Activated naive CD4-positive, alpha-beta T cell treated with anti-CD3 and anti-CD28 coated beads, Interleukin-2, amount 50 U/mL, for 24 hours (primary cell): ENCODE measurements around the gene TMEM117.
"Not testable (repeated sequence)": the region's sequence is repeated elsewhere in the genome, so short reads cannot be mapped to it uniquely, and the experiment has no call there.

Experiments
- H3K27ac Mint-ChIP-seq: one replicate; pipeline ENCODE4 v1.8.0; 2021; ENCODE audit warnings: mild to moderate bottlenecking, mixed read lengths
- H3K27me3 Mint-ChIP-seq: one replicate; pipeline ENCODE4 v1.8.0; 2021; ENCODE audit warnings: mixed read lengths
- H3K36me3 Mint-ChIP-seq: one replicate; pipeline ENCODE4 v1.8.0; 2021; ENCODE audit warnings: mixed read lengths
- H3K4me1 Mint-ChIP-seq: one replicate; pipeline ENCODE4 v1.8.0; 2021; ENCODE audit warnings: mixed read lengths
- H3K4me3 Mint-ChIP-seq: one replicate; pipeline ENCODE4 v1.8.0; 2021; ENCODE audit warnings: mild to moderate bottlenecking, mixed read lengths
- H3K9me3 Mint-ChIP-seq: one replicate; pipeline ENCODE4 v1.8.0; 2021; ENCODE audit warnings: mixed read lengths

TMEM117 gene

GRCh38 chr12:44247588-44247987, 411.7 kb downstream of the TMEM117 start:
- Mint-ChIP-seq H3K36me3 (peaks cover 12% of the 10 kb centered on the region), H3K27me3 (no peaks in the 10 kb centered on the region), H3K27ac (no peak overlapping the region), H3K4me3 (no peak overlapping the region), H3K4me1 (no peaks in the 10 kb centered on the region), H3K9me3 (no peaks in the 10 kb centered on the region)

GRCh38 chr12:44248436-44248835, 412.6 kb downstream of the TMEM117 start:
- Mint-ChIP-seq H3K36me3 (peaks cover 10% of the 10 kb centered on the region), H3K27ac (no peak overlapping the region), H3K4me1 (no peaks in the 10 kb centered on the region), H3K27me3 (no peaks in the 10 kb centered on the region), H3K4me3 (no peak overlapping the region), H3K9me3 (no peaks in the 10 kb centered on the region)

GRCh38 chr12:44250440-44250839, 414.6 kb downstream of the TMEM117 start:
- H3K36me3 Mint-ChIP-seq, H3K27ac Mint-ChIP-seq, H3K9me3 Mint-ChIP-seq, H3K27me3 Mint-ChIP-seq, H3K4me3 Mint-ChIP-seq, H3K4me1 Mint-ChIP-seq: not testable (repeated sequence)

GRCh38 chr12:44253338-44253856, 417.5 kb downstream of the TMEM117 start:
- Mint-ChIP-seq H3K27ac (no peak overlapping the region), H3K9me3 (no peaks in the 10 kb centered on the region), H3K4me1 (no peaks in the 10 kb centered on the region), H3K27me3 (no peaks in the 10 kb centered on the region), H3K36me3 (peaks cover 6% of the 10 kb centered on the region), H3K4me3 (no peak overlapping the region)

GRCh38 chr12:44258246-44258645, 422.4 kb downstream of the TMEM117 start:
- no peak overlapping the region for H3K4me3 Mint-ChIP-seq
- no peaks in the 10 kb centered on the region for H3K4me1 Mint-ChIP-seq
- no peaks in the 10 kb centered on the region for H3K9me3 Mint-ChIP-seq
- H3K27ac Mint-ChIP-seq, result no peak overlapping the region
- no peaks in the 10 kb centered on the region for H3K36me3 Mint-ChIP-seq
- H3K27me3 Mint-ChIP-seq, result no peaks in the 10 kb centered on the region

- Mint-ChIP-seq H3K27ac (no peak overlapping the region), H3K4me1 (no peaks in the 10 kb centered on the region), H3K9me3 (no peaks in the 10 kb centered on the region), H3K36me3 (no peaks in the 10 kb centered on the region), H3K27me3 (no peaks in the 10 kb centered on the region), H3K4me3 (no peak overlapping the region)
Measured at GRCh38 chr12:44259890-44260289, 424.0 kb downstream of the TMEM117 start.

- Mint-ChIP-seq H3K36me3 (no peaks in the 10 kb centered on the region), H3K4me1 (no peaks in the 10 kb centered on the region), H3K27ac (no peak overlapping the region), H3K27me3 (no peaks in the 10 kb centered on the region), H3K4me3 (no peak overlapping the region), H3K9me3 (no peaks in the 10 kb centered on the region)
Measured at GRCh38 chr12:44260581-44260980, 424.7 kb downstream of the TMEM117 start.

- Mint-ChIP-seq H3K36me3 (peaks cover 4% of the 10 kb centered on the region), H3K27me3 (no peaks in the 10 kb centered on the region), H3K4me3 (no peak overlapping the region), H3K9me3 (no peaks in the 10 kb centered on the region), H3K27ac (no peak overlapping the region), H3K4me1 (peaks cover 18% of the 10 kb centered on the region)
Measured at GRCh38 chr12:44285321-44285960, 449.6 kb downstream of the TMEM117 start.

- H3K36me3 Mint-ChIP-seq, result peaks cover 6% of the 10 kb centered on the region
- peak overlapping the region; percentile 52 for H3K27ac Mint-ChIP-seq
- no peaks in the 10 kb centered on the region for H3K27me3 Mint-ChIP-seq
- peaks cover 18% of the 10 kb centered on the region for H3K4me1 Mint-ChIP-seq
- H3K9me3 Mint-ChIP-seq, result no peaks in the 10 kb centered on the region
- no peak overlapping the region for H3K4me3 Mint-ChIP-seq
Measured at GRCh38 chr12:44286336-44286735, 450.5 kb downstream of the TMEM117 start.

GRCh38 chr12:44286821-44287505, 451.1 kb downstream of the TMEM117 start:
- no peak overlapping the region for H3K4me3 Mint-ChIP-seq
- no peaks in the 10 kb centered on the region for H3K9me3 Mint-ChIP-seq
- H3K27me3 Mint-ChIP-seq, result no peaks in the 10 kb centered on the region
- peaks cover 6% of the 10 kb centered on the region for H3K36me3 Mint-ChIP-seq
- H3K27ac Mint-ChIP-seq, result no peak overlapping the region
- H3K4me1 Mint-ChIP-seq, result peaks cover 18% of the 10 kb centered on the region

GRCh38 chr12:44287545-44287944, 451.7 kb downstream of the TMEM117 start:
- Mint-ChIP-seq H3K27me3 (no peaks in the 10 kb centered on the region), H3K4me3 (no peak overlapping the region), H3K9me3 (peaks cover 4% of the 10 kb centered on the region), H3K27ac (no peak overlapping the region), H3K36me3 (peaks cover 8% of the 10 kb centered on the region), H3K4me1 (peaks cover 18% of the 10 kb centered on the region)

- H3K36me3 Mint-ChIP-seq, result peaks cover 18% of the 10 kb centered on the region
- no peaks in the 10 kb centered on the region for H3K4me1 Mint-ChIP-seq
- no peak overlapping the region for H3K27ac Mint-ChIP-seq
- no peaks in the 10 kb centered on the region for H3K27me3 Mint-ChIP-seq
- H3K4me3 Mint-ChIP-seq, result no peak overlapping the region
- H3K9me3 Mint-ChIP-seq, result peaks cover 19% of the 10 kb centered on the region
Measured at GRCh38 chr12:44294649-44295048, 458.8 kb downstream of the TMEM117 start.

- Mint-ChIP-seq H3K9me3 (peaks cover 19% of the 10 kb centered on the region), H3K27ac (no peak overlapping the region), H3K27me3 (no peaks in the 10 kb centered on the region), H3K36me3 (peaks cover 18% of the 10 kb centered on the region), H3K4me3 (no peak overlapping the region), H3K4me1 (no peaks in the 10 kb centered on the region)
Measured at GRCh38 chr12:44295958-44296623, 460.2 kb downstream of the TMEM117 start.

GRCh38 chr12:44296624-44297197, 460.8 kb downstream of the TMEM117 start:
- Mint-ChIP-seq H3K4me1 (no peaks in the 10 kb centered on the region), H3K9me3 (peaks cover 19% of the 10 kb centered on the region), H3K27me3 (no peaks in the 10 kb centered on the region), H3K4me3 (no peak overlapping the region), H3K27ac (no peak overlapping the region), H3K36me3 (peaks cover 20% of the 10 kb centered on the region)

- no peak overlapping the region for H3K4me3 Mint-ChIP-seq
- no peaks in the 10 kb centered on the region for H3K4me1 Mint-ChIP-seq
- H3K27ac Mint-ChIP-seq, result no peak overlapping the region
- H3K27me3 Mint-ChIP-seq, result no peaks in the 10 kb centered on the region
- H3K9me3 Mint-ChIP-seq, result peaks cover 7% of the 10 kb centered on the region
- H3K36me3 Mint-ChIP-seq, result peaks cover 23% of the 10 kb centered on the region
Measured at GRCh38 chr12:44299524-44299923, 463.6 kb downstream of the TMEM117 start.
